Fibroblast of gingiva (primary cell): ENCODE data around the gene KDM2A.
A peak's percentile ranks its signal among the peaks of the same experiment; 100 is the strongest.

ENCODE experiments used
- DNase-seq: peaks from one replicate; pipeline ENCODE4 v3.0.0-alpha.2; 2011; ENCODE audit warnings: low read depth

KDM2A gene

GRCh38 chr11:67237574-67237973 lies 118.5 kb downstream of the KDM2A start:
- no peak for DNase-seq

- no peak for DNase-seq
Measured at GRCh38 chr11:67238894-67239782, 120.1 kb downstream of the KDM2A start.

- DNase-seq, result peak; percentile 99
Measured at GRCh38 chr11:67239783-67240575, 120.9 kb downstream of the KDM2A start.

GRCh38 chr11:67240576-67241389 lies 121.7 kb downstream of the KDM2A start:
- peak; percentile 79 for DNase-seq

- DNase-seq, result no peak
Measured at GRCh38 chr11:67242548-67242947, 123.5 kb downstream of the KDM2A start.

GRCh38 chr11:67243051-67243450 lies 124.0 kb downstream of the KDM2A start:
- DNase-seq, result no peak

GRCh38 chr11:67245046-67245445 lies 126.0 kb downstream of the KDM2A start:
- DNase-seq, result no peak

- no peak for DNase-seq
Measured at GRCh38 chr11:67247946-67248550, 129.0 kb downstream of the KDM2A start.

GRCh38 chr11:67248653-67249052 lies 129.6 kb downstream of the KDM2A start:
- peak; percentile 44 for DNase-seq

- DNase-seq, result no peak
Measured at GRCh38 chr11:67250059-67251043, 131.3 kb downstream of the KDM2A start.

- DNase-seq, result no peak
Measured at GRCh38 chr11:67251841-67252240, 132.8 kb downstream of the KDM2A start.

GRCh38 chr11:67252831-67253239 lies 133.8 kb downstream of the KDM2A start:
- DNase-seq, result peak; percentile 70

GRCh38 chr11:67253872-67254624 lies 135.0 kb downstream of the KDM2A start:
- no peak for DNase-seq

- no peak for DNase-seq
Measured at GRCh38 chr11:67254798-67255197, 135.7 kb downstream of the KDM2A start.

GRCh38 chr11:67255353-67255752 lies 136.3 kb downstream of the KDM2A start:
- DNase-seq, result no peak

- DNase-seq, result no peak
Measured at GRCh38 chr11:67255864-67256263, 136.8 kb downstream of the KDM2A start.

- no peak for DNase-seq
Measured at GRCh38 chr11:67256477-67257135, 137.5 kb downstream of the KDM2A start.

GRCh38 chr11:67260406-67260805 lies 141.3 kb downstream of the KDM2A start:
- DNase-seq, result no peak
